Central memory CD8-positive, alpha-beta T cell (primary cell): Measurements from ENCODE around the gene GLRX2.
"Not testable (repeated sequence)": the region's sequence is repeated elsewhere in the genome, so short reads cannot be mapped to it uniquely, and the experiment has no call there.

Experiments
- ATAC-seq: fragments of 150-1000 bp; cut with Tn5 transposase; replicated peaks from 2 replicates; pipeline ENCODE4 v1.10.0; 2022; ENCODE audit warnings: mild to moderate bottlenecking, moderate FRiP score, moderate number of reproducible peaks; ENCODE audit not compliant: poor library complexity, severe bottlenecking; ENCODE audit errors: extremely low read depth
- DNase-seq, 2 donors: peaks; one replicate each; pipeline ENCODE4 v3.0.0; 2021; ENCODE audit warnings: low spot score in 2 of 2
- H3K27ac Mint-ChIP-seq: one replicate; pipeline ENCODE4 v1.8.0; 2022; ENCODE audit warnings: low read depth, mild to moderate bottlenecking, moderate library complexity, mixed read lengths
- H3K27me3 Mint-ChIP-seq: one replicate; pipeline ENCODE4 v1.8.0; 2022; ENCODE audit warnings: mixed read lengths
- H3K36me3 Mint-ChIP-seq: one replicate; pipeline ENCODE4 v1.8.0; 2022; ENCODE audit warnings: mild to moderate bottlenecking, moderate library complexity, mixed read lengths; ENCODE audit not compliant: insufficient read depth
- H3K4me1 Mint-ChIP-seq: one replicate; pipeline ENCODE4 v1.8.0; 2022; ENCODE audit warnings: mixed read lengths
- H3K4me3 Mint-ChIP-seq: one replicate; pipeline ENCODE4 v1.8.0; 2022; ENCODE audit warnings: mild to moderate bottlenecking, moderate library complexity, mixed read lengths
- H3K9me3 Mint-ChIP-seq: one replicate; pipeline ENCODE4 v1.8.0; 2022; ENCODE audit warnings: mixed read lengths

The GLRX2 gene

GRCh38 chr1:193120604-193121166 is 15.5 kb upstream of the GLRX2 start:
- H3K9me3 Mint-ChIP-seq, result no peaks in the 10 kb centered on the region
- DNase-seq (no peak), ATAC-seq (no peak)
- peaks cover 23% of the 10 kb centered on the region for H3K36me3 Mint-ChIP-seq
- H3K4me3 Mint-ChIP-seq, result peak overlapping the region; percentile 91
- peaks cover 25% of the 10 kb centered on the region for H3K4me1 Mint-ChIP-seq
- H3K27ac Mint-ChIP-seq, result peak overlapping the region; percentile 96
- no peaks in the 10 kb centered on the region for H3K27me3 Mint-ChIP-seq

DNA sequence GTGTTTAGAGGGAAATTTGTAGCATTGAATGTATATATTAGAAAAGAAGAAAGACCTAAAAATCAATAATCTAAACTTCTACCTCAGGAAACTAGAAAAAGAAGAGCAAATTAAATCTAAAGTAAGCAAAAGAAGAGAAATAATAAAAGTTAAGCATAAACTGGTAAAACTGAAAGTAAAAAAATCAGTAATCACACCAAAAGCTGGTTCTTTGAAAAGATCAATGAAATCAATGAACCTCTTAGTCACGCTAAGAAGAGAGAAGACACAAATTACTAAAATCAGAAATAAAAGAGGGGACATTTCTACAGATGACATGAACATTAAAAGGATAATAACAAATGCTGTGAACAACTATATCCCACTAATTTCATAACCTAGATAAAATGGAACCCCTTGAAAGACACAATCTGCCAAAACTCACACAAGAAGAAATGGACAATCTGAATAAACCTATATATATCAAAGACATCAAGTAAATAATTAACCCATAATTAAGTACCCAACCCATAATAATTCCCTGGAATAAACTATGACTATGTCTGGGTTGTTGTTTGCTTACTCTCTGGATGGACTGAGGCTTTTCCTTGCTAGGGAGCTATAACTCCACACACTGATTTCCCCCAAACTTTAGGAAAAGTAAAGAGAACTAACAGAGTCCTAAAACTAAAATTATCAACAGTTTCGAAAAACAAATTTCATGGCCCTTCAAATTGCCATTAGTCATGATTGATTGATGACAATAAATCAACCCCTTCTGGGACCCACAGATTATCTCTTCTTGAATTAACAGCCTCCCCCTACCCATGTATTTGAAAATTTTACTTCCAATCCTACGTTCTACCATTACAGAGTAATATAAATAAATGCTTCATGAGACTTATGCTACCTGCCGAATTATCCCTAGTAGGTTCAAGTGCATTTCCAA is 13.9 kb upstream of the GLRX2 start:
- Mint-ChIP-seq H3K27ac (peak overlapping the region; percentile 17), H3K4me1 (peaks cover 15% of the 10 kb centered on the region), H3K4me3 (no peak overlapping the region), H3K9me3 (no peaks in the 10 kb centered on the region), H3K36me3 (peaks cover 15% of the 10 kb centered on the region), H3K27me3 (no peaks in the 10 kb centered on the region)
- DNase-seq, result no peak
- no peak for ATAC-seq

- Mint-ChIP-seq H3K36me3 (peaks cover 12% of the 10 kb centered on the region), H3K27ac (peak overlapping the region; percentile 17), H3K4me1 (peaks cover 7% of the 10 kb centered on the region), H3K27me3 (no peaks in the 10 kb centered on the region), H3K9me3 (no peaks in the 10 kb centered on the region), H3K4me3 (no peak overlapping the region)
- ATAC-seq (no peak), DNase-seq (no peak)
These were observed 13.0 kb upstream of the GLRX2 start for GRCh38 chr1:193118194-193118593.

- not testable (repeated sequence) for ATAC-seq, H3K9me3 Mint-ChIP-seq, DNase-seq, H3K36me3 Mint-ChIP-seq, H3K4me3 Mint-ChIP-seq, H3K4me1 Mint-ChIP-seq, H3K27me3 Mint-ChIP-seq
- H3K27ac Mint-ChIP-seq, result peak overlapping the region; percentile 10
These were observed 12.0 kb upstream of the GLRX2 start for GRCh38 chr1:193117167-193117566.

GRCh38 chr1:193115629-193116227 is 10.5 kb upstream of the GLRX2 start:
- ATAC-seq (no peak), DNase-seq (no peak)
- Mint-ChIP-seq H3K4me1 (no peaks in the 10 kb centered on the region), H3K27ac (no peak overlapping the region), H3K36me3 (no peaks in the 10 kb centered on the region), H3K4me3 (no peak overlapping the region), H3K9me3 (no peaks in the 10 kb centered on the region), H3K27me3 (no peaks in the 10 kb centered on the region)

GRCh38 chr1:193114485-193115095 is 9.4 kb upstream of the GLRX2 start:
- Mint-ChIP-seq H3K4me1 (no peaks in the 10 kb centered on the region), H3K9me3 (no peaks in the 10 kb centered on the region), H3K36me3 (no peaks in the 10 kb centered on the region), H3K27ac (no peak overlapping the region), H3K4me3 (no peak overlapping the region), H3K27me3 (no peaks in the 10 kb centered on the region)
- no peak for DNase-seq
- no peak for ATAC-seq

- H3K4me1 Mint-ChIP-seq, result no peaks in the 10 kb centered on the region
- H3K36me3 Mint-ChIP-seq, result no peaks in the 10 kb centered on the region
- H3K27me3 Mint-ChIP-seq, result no peaks in the 10 kb centered on the region
- no peak for DNase-seq
- no peaks in the 10 kb centered on the region for H3K9me3 Mint-ChIP-seq
- no peak overlapping the region for H3K4me3 Mint-ChIP-seq
- no peak for ATAC-seq
- H3K27ac Mint-ChIP-seq, result no peak overlapping the region
These were observed 8.7 kb upstream of the GLRX2 start for GRCh38 chr1:193113992-193114332.

GRCh38 chr1:193113258-193113991 is 8.2 kb upstream of the GLRX2 start:
- no peaks in the 10 kb centered on the region for H3K4me1 Mint-ChIP-seq

GRCh38 chr1:193111641-193112090 is 6.5 kb upstream of the GLRX2 start:
- Mint-ChIP-seq H3K27ac (no peak overlapping the region), H3K4me1 (no peaks in the 10 kb centered on the region), H3K4me3 (no peak overlapping the region), H3K9me3 (no peaks in the 10 kb centered on the region), H3K36me3 (no peaks in the 10 kb centered on the region), H3K27me3 (no peaks in the 10 kb centered on the region)
- DNase-seq (no peak), ATAC-seq (no peak)

More at GRCh38 chr1:193113258-193113991, 8.2 kb upstream of the GLRX2 start:
- H3K27ac Mint-ChIP-seq, result no peak overlapping the region
- ATAC-seq (no peak), DNase-seq (no peak)
- H3K9me3 Mint-ChIP-seq, result no peaks in the 10 kb centered on the region
- H3K36me3 Mint-ChIP-seq, result no peaks in the 10 kb centered on the region
- no peaks in the 10 kb centered on the region for H3K27me3 Mint-ChIP-seq
- H3K4me3 Mint-ChIP-seq, result no peak overlapping the region

DNA sequence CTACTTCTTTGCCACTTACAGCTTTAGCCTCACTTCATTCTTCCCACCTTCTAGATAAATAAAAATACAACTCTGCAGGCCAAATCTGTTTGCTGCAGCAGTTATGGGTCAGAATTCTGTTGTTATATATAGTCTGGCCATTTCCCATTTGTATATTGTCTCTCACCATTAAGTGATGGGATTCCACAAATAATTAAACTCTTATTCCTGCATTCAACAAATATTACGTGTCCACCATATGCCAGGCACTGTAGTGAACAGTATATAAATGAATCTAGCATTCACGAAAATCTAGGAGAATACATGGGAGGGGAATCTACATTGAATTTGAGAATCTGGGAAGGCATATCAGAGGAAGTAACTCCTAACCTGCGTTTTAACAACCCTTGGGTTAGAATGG is 5.7 kb upstream of the GLRX2 start:
- Mint-ChIP-seq H3K27ac (no peak overlapping the region), H3K4me3 (no peak overlapping the region), H3K36me3 (no peaks in the 10 kb centered on the region), H3K9me3 (no peaks in the 10 kb centered on the region), H3K27me3 (no peaks in the 10 kb centered on the region), H3K4me1 (no peaks in the 10 kb centered on the region)
- ATAC-seq, result no peak
- no peak for DNase-seq

DNA sequence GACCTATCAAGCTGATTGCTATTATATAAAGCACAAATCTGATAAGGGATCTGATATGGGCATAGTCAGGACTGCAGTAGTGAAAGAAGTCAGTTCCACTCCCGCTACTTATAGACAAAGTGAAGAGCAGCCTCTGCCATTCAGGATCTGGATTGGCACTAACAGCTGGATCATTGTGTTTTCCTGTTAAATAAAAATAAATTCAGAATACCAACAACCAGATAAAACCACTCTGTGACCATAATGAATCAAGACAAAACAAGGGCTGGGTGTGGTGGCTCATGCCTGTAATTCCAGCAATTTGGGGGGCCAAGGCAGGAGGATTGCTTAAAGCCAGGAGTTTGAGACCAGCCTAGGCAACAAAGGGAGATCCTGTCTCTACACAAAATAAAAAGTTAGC is 5.0 kb upstream of the GLRX2 start:
- Mint-ChIP-seq H3K9me3 (no peaks in the 10 kb centered on the region), H3K4me1 (peaks cover 5% of the 10 kb centered on the region), H3K27ac (no peak overlapping the region), H3K4me3 (no peak overlapping the region), H3K36me3 (peaks cover 2% of the 10 kb centered on the region), H3K27me3 (no peaks in the 10 kb centered on the region)
- ATAC-seq, result no peak
- DNase-seq, result no peak

GRCh38 chr1:193109619-193110018 is 4.4 kb upstream of the GLRX2 start:
- Mint-ChIP-seq H3K27me3 (no peaks in the 10 kb centered on the region), H3K36me3 (peaks cover 5% of the 10 kb centered on the region), H3K4me3 (no peak overlapping the region), H3K27ac (no peak overlapping the region), H3K9me3 (no peaks in the 10 kb centered on the region), H3K4me1 (peaks cover 6% of the 10 kb centered on the region)
- DNase-seq (no peak), ATAC-seq (no peak)
